Smooth muscle cell (in vitro differentiated cells): ENCODE measurements around the gene IRF9. TPM values are rescaled to one million over a fixed set of nuclear protein-coding genes. Genes with fewer than 3 reads are reported as not detected.

ENCODE experiments used
- DNase-seq: peaks from one replicate; lab custom pipeline; 2025; ENCODE audit not compliant: unreplicated experiment; lab: John Stamatoyannopoulos, UW
- H2AFZ ChIP-seq: fragments of 200-600 bp; sonication (generic); 2 replicates; pipeline ENCODE4 v1.6.0; 2016; ENCODE audit warnings: antibody characterized with exemption, low read depth, mild to moderate bottlenecking
- H3F3A ChIP-seq: fragments of 200-600 bp; sonication (generic); 2 replicates; pipeline ENCODE4 v1.6.0; 2017; ENCODE audit warnings: antibody characterized with exemption, low read depth
- H3K27ac ChIP-seq: fragments of 200-600 bp; sonication (generic); 2 replicates; pipeline ENCODE4 v1.5.1; 2016; ENCODE audit warnings: low read depth, mild to moderate bottlenecking
- H3K27me3 ChIP-seq: fragments of 200-600 bp; sonication (generic); 2 replicates; pipeline ENCODE4 v1.6.1; 2016; ENCODE audit warnings: low read depth, mild to moderate bottlenecking
- H3K36me3 ChIP-seq: fragments of 200-600 bp; sonication (generic); 2 replicates; pipeline ENCODE4 v1.5.1; 2016; ENCODE audit warnings: low read depth
- H3K4me1 ChIP-seq: fragments of 200-600 bp; sonication (generic); 2 replicates; pipeline ENCODE4 v1.5.1; 2016; ENCODE audit warnings: low read depth
- H3K4me2 ChIP-seq: fragments of 200-600 bp; sonication (generic); 2 replicates; pipeline ENCODE4 v1.6.0; 2016; ENCODE audit warnings: mild to moderate bottlenecking
- H3K4me3 ChIP-seq: fragments of 200-600 bp; sonication (generic); 2 replicates; pipeline ENCODE4 v1.5.1; 2016; ENCODE audit warnings: mild to moderate bottlenecking
- H3K79me2 ChIP-seq: fragments of 200-600 bp; sonication (generic); 2 replicates; pipeline ENCODE4 v1.6.0; 2016; ENCODE audit warnings: low read depth, mild to moderate bottlenecking
- H3K9ac ChIP-seq: fragments of 200-600 bp; sonication (generic); 2 replicates; pipeline ENCODE4 v1.6.0; 2016; ENCODE audit warnings: low read depth
- H3K9me3 ChIP-seq: fragments of 200-600 bp; sonication (generic); replicated peaks from 2 replicates; pipeline ENCODE4 v1.5.1; 2016; ENCODE audit warnings: low read depth
- H4K20me1 ChIP-seq: fragments of 200-600 bp; sonication (generic); 2 replicates; pipeline ENCODE4 v1.6.0; 2016; ENCODE audit warnings: low read depth
- WGBS: methylation state at CpG from one replicate; pipeline ENCODE4 v1.1.7; 2016; ENCODE audit warnings: low lambda C conversion rate; 5-methylcytosine and 5-hydroxymethylcytosine counted together
- microRNA-seq: library from miRNA; unstranded; fragments of <30 nt; microRNA quantifications from one replicate; pipeline ENCODE4, GENCODE V29; 2016; ENCODE audit warnings: borderline number of aligned reads
- polyA plus RNA-seq: library from polyadenylated mRNA; unstranded; fragments of >200 nt; fragmentation: Nextera tagmentation; extraction: Ambion mirVana; gene quantifications from 2 replicates; pipeline ENCODE4 v1.2.1, GENCODE V29; 2016
- small RNA-seq: library from RNA; depleted of rRNA; stranded (forward); fragments of <200 nt; gene quantifications from one replicate; pipeline ENCODE3, GENCODE V24; 2014
- total RNA-seq: library from RNA; depleted of rRNA; stranded (reverse); fragments of >200 nt; gene quantifications from 2 replicates; pipeline ENCODE4 v1.2.3, GENCODE V29; 2014
- TF ChIP-seq, protein P1 (sequence below): fragments of 200-600 bp; sonication (generic); IDR thresholded peaks from 2 replicates; pipeline ENCODE4 v1.5.1; 2017; ENCODE audit warnings: borderline replicate concordance, mild to moderate bottlenecking, antibody characterized with exemption; ENCODE audit not compliant: insufficient read depth, poor library complexity, severe bottlenecking

The IRF9 gene
- total and polyA plus RNA-seq, 2 experiments from 2014 or later = 42.0 to 42.7 TPM

DNA sequence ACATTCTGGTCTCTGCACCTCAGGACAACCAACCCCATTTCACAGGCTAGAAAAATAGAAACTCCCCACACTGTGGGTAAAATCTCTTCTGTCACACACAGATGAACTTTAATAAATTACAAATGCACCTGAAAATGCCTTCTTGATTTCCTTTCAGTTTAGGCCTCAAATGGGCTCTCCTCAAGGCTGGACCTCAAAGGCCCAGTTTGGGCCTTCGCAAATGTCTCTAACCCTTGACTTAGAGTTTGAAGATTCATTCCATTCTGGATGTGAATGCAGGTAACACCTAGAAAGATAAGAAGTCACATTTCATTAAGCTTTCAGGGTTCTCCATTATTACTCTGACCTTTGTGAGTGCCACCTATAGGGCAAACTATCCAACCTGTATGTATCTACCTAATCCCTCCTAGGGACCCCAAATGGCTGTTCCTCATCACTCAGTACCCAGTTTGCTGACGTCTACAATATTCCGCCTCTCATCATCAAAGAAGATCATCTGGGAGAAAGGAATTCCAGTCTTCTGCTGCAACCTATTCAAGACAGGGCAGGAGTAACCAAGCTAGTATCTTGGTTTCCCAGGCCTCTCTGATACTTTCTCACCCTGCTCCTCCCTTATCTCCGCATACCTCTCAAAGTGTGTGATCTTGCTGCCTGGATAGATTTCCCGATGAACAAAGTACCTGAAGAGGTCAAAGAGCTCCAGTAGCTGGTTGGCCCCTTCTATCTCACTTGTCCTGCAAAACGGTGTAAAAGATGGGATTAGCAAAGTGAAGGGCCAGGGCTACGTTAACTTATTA, 53.0 kb downstream of the IRF9 start:
- 95% methylated on average over 7 of the region's 7 CpGs for WGBS
- Histone ChIP-seq H3K9ac (peak overlapping the region; percentile 73), H3K4me1 (peaks cover 3% of the 10 kb centered on the region), H3K79me2 (peaks cover 6% of the 10 kb centered on the region), H3K4me3 (peak overlapping the region; percentile 56), H3K4me2 (peak overlapping the region; percentile 93), H4K20me1 (no peaks in the 10 kb centered on the region), H3K27me3 (no peaks in the 10 kb centered on the region), H3K9me3 (no peaks in the 10 kb centered on the region), H3K27ac (peak overlapping the region; percentile 99), H3F3A (peaks cover 4% of the 10 kb centered on the region), H2AFZ (peak overlapping the region; percentile 20), H3K36me3 (no peaks in the 10 kb centered on the region)
- TF ChIP-seq, protein P1, sequence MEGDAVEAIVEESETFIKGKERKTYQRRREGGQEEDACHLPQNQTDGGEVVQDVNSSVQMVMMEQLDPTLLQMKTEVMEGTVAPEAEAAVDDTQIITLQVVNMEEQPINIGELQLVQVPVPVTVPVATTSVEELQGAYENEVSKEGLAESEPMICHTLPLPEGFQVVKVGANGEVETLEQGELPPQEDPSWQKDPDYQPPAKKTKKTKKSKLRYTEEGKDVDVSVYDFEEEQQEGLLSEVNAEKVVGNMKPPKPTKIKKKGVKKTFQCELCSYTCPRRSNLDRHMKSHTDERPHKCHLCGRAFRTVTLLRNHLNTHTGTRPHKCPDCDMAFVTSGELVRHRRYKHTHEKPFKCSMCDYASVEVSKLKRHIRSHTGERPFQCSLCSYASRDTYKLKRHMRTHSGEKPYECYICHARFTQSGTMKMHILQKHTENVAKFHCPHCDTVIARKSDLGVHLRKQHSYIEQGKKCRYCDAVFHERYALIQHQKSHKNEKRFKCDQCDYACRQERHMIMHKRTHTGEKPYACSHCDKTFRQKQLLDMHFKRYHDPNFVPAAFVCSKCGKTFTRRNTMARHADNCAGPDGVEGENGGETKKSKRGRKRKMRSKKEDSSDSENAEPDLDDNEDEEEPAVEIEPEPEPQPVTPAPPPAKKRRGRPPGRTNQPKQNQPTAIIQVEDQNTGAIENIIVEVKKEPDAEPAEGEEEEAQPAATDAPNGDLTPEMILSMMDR = no peak
- DNase-seq = no peak

GRCh38 chr14:24215495-24216344, 54.7 kb downstream of the IRF9 start, which contains the start of gene MDP1:
Gene MDP1, minus strand, starts transcription at chr14:24216066. Its CDS starts 111 bp downstream, at chr14:24215955.
- TF ChIP-seq, protein P1 = peak; percentile 44
- 2% methylated on average over 39 of the region's 40 CpGs for WGBS

More at GRCh38 chr14:24215495-24216344, 54.7 kb downstream of the IRF9 start, which contains the start of gene MDP1:
- Histone ChIP-seq H3K9me3 (no peaks in the 10 kb centered on the region), H3F3A (peaks cover 4% of the 10 kb centered on the region), H3K36me3 (no peaks in the 10 kb centered on the region), H3K9ac (peak within 1 kb of the TSS; percentile 72), H3K79me2 (peaks cover 19% of the 10 kb centered on the region), H3K4me3 (peak within 1 kb of the TSS; percentile 69), H3K4me2 (peak within 1 kb of the TSS; percentile 87), H3K4me1 (peaks cover 3% of the 10 kb centered on the region), H3K27me3 (no peaks in the 10 kb centered on the region), H3K27ac (peak within 1 kb of the TSS; percentile 64), H4K20me1 (no peaks in the 10 kb centered on the region), H2AFZ (peak within 1 kb of the TSS; percentile 60)
- peak; percentile 34 for DNase-seq

Small RNA genes lying within 50 kb of the gene (microRNA-seq; reads per million reads assigned to microRNA genes)
- not detected for gene MIR7703

Small RNA genes lying within 50 kb of the gene (small RNA-seq; reads per million reads assigned to genes)
- gene AL136295.4 = 0.11 reads per million
- 0.87 reads per million, percentile 27 among the genes with 10 or more reads in this experiment for gene CHMP4A
- gene IPO4 = 0.42 reads per million, percentile 13 among the genes with 10 or more reads in this experiment
- gene IRF9 = 0.82 reads per million, percentile 26 among the genes with 10 or more reads in this experiment
- gene MDP1 = not detected
- gene RNA5SP383 = 0.21 reads per million

Other genes with a start within 250 kb of the IRF9 start
Only the 30 nearest of the 32 such genes appear.
- 8.2 and 10.6 TPM in 2 replicates for gene DHRS4L2, start 172.3 kb upstream of the IRF9 start, total RNA-seq
- gene DHRS4L2, start 172.3 kb upstream of the IRF9 start, polyA plus RNA-seq = 21.5 and 26.0 TPM in 2 replicates
- 0.04 TPM in 1 of 2 replicates, not detected in the other for gene CARMIL3, start 109.3 kb upstream of the IRF9 start, total RNA-seq
- gene CARMIL3, start 109.3 kb upstream of the IRF9 start, polyA plus RNA-seq = 0.11 TPM in 1 of 2 replicates, not detected in the other
- gene CPNE6, start 89.7 kb upstream of the IRF9 start, total RNA-seq = not detected in 2 replicates
- not detected in 2 replicates for gene CPNE6, start 89.7 kb upstream of the IRF9 start, polyA plus RNA-seq
- 21.5 and 25.6 TPM in 2 replicates for gene PCK2, start 67.0 kb upstream of the IRF9 start, total RNA-seq
- gene PCK2, start 67.0 kb upstream of the IRF9 start, polyA plus RNA-seq = 40.4 and 46.1 TPM in 2 replicates
- 43.6 and 46.1 TPM in 2 replicates for gene DCAF11, start 46.5 kb upstream of the IRF9 start, total RNA-seq
- 31.8 and 39.3 TPM in 2 replicates for gene DCAF11, start 46.5 kb upstream of the IRF9 start, polyA plus RNA-seq
- 0.18 and 1.9 TPM in 2 replicates for gene NRL, start 46.3 kb upstream of the IRF9 start, total RNA-seq
- 1.3 and 2.6 TPM in 2 replicates for gene NRL, start 46.3 kb upstream of the IRF9 start, polyA plus RNA-seq
- gene FITM1, start 30.6 kb upstream of the IRF9 start, total RNA-seq = 2.7 TPM in 1 of 2 replicates, not detected in the other
- gene FITM1, start 30.6 kb upstream of the IRF9 start, polyA plus RNA-seq = 0.31 and 1.1 TPM in 2 replicates
- gene PSME1, start 25.1 kb upstream of the IRF9 start, total RNA-seq = 41.4 and 49.4 TPM in 2 replicates
- 94.1 and 114 TPM in 2 replicates for gene PSME1, start 25.1 kb upstream of the IRF9 start, polyA plus RNA-seq
- 6.3 and 13.0 TPM in 2 replicates for gene EMC9, start 19.7 kb upstream of the IRF9 start, total RNA-seq
- gene EMC9, start 19.7 kb upstream of the IRF9 start, polyA plus RNA-seq = 11.9 and 16.9 TPM in 2 replicates
- gene PSME2, start 14.7 kb upstream of the IRF9 start, total RNA-seq = 40.7 and 53.2 TPM in 2 replicates
- 164 and 166 TPM in 2 replicates for gene PSME2, start 14.7 kb upstream of the IRF9 start, polyA plus RNA-seq
- 39.3 and 74.8 TPM in 2 replicates for gene RNF31, start 13.8 kb upstream of the IRF9 start, total RNA-seq
- gene RNF31, start 13.8 kb upstream of the IRF9 start, polyA plus RNA-seq = 23.3 and 25.4 TPM in 2 replicates
- 5.7 and 9.3 TPM in 2 replicates for gene REC8, start 10.8 kb downstream of the IRF9 start, total RNA-seq
- 16.8 and 26.7 TPM in 2 replicates for gene REC8, start 10.8 kb downstream of the IRF9 start, polyA plus RNA-seq
- 14.7 and 82.6 TPM in 2 replicates for gene IPO4, start 27.6 kb downstream of the IRF9 start, total RNA-seq
- gene IPO4, start 27.6 kb downstream of the IRF9 start, polyA plus RNA-seq = 20.5 and 26.6 TPM in 2 replicates
- gene TM9SF1, start 34.2 kb downstream of the IRF9 start, total RNA-seq = 66.6 and 72.1 TPM in 2 replicates
- 86.5 and 95.8 TPM in 2 replicates for gene TM9SF1, start 34.2 kb downstream of the IRF9 start, polyA plus RNA-seq
- gene TSSK4, start 44.4 kb downstream of the IRF9 start, total RNA-seq = 0.85 TPM in 1 of 2 replicates, not detected in the other
- gene TSSK4, start 44.4 kb downstream of the IRF9 start, polyA plus RNA-seq = 0.89 and 1.3 TPM in 2 replicates
- gene CHMP4A, start 52.2 kb downstream of the IRF9 start, total RNA-seq = 29.7 and 32.5 TPM in 2 replicates
- 46.8 and 63.9 TPM in 2 replicates for gene CHMP4A, start 52.2 kb downstream of the IRF9 start, polyA plus RNA-seq
- 31.0 and 33.0 TPM in 2 replicates for gene MDP1, start 54.8 kb downstream of the IRF9 start, total RNA-seq
- gene MDP1, start 54.8 kb downstream of the IRF9 start, polyA plus RNA-seq = 36.8 and 42.3 TPM in 2 replicates
- gene NEDD8, start 71.1 kb downstream of the IRF9 start, total RNA-seq = 209 and 211 TPM in 2 replicates
- 375 and 432 TPM in 2 replicates for gene NEDD8, start 71.1 kb downstream of the IRF9 start, polyA plus RNA-seq
- 38.8 and 65.0 TPM in 2 replicates for gene GMPR2, start 71.7 kb downstream of the IRF9 start, total RNA-seq
- gene GMPR2, start 71.7 kb downstream of the IRF9 start, polyA plus RNA-seq = 43.4 and 55.9 TPM in 2 replicates
- gene TINF2, start 81.4 kb downstream of the IRF9 start, total RNA-seq = 27.9 and 38.8 TPM in 2 replicates
- 43.6 and 52.5 TPM in 2 replicates for gene TINF2, start 81.4 kb downstream of the IRF9 start, polyA plus RNA-seq
- 4.1 and 13.6 TPM in 2 replicates for gene TGM1, start 101.9 kb downstream of the IRF9 start, total RNA-seq
- gene TGM1, start 101.9 kb downstream of the IRF9 start, polyA plus RNA-seq = 1.6 and 7.7 TPM in 2 replicates
- gene RABGGTA, start 110.3 kb downstream of the IRF9 start, total RNA-seq = 15.4 and 18.5 TPM in 2 replicates
- gene RABGGTA, start 110.3 kb downstream of the IRF9 start, polyA plus RNA-seq = 33.4 and 38.2 TPM in 2 replicates
- gene DHRS1, start 138.5 kb downstream of the IRF9 start, total RNA-seq = 22.5 and 23.3 TPM in 2 replicates
- gene DHRS1, start 138.5 kb downstream of the IRF9 start, polyA plus RNA-seq = 25.2 and 27.4 TPM in 2 replicates
- 9.3 and 11.2 TPM in 2 replicates for gene NOP9, start 138.6 kb downstream of the IRF9 start, total RNA-seq
- gene NOP9, start 138.6 kb downstream of the IRF9 start, polyA plus RNA-seq = 2.7 and 3.3 TPM in 2 replicates
- not detected in 2 replicates for gene CIDEB, start 146.7 kb downstream of the IRF9 start, total RNA-seq
- gene CIDEB, start 146.7 kb downstream of the IRF9 start, polyA plus RNA-seq = 0.58 TPM in 1 of 2 replicates, not detected in the other
- 2.8 and 6.9 TPM in 2 replicates for gene LTB4R2, start 148.9 kb downstream of the IRF9 start, total RNA-seq
- gene LTB4R2, start 148.9 kb downstream of the IRF9 start, polyA plus RNA-seq = 0.70 and 2.4 TPM in 2 replicates
- gene LTB4R, start 150.2 kb downstream of the IRF9 start, total RNA-seq = 2.7 and 2.8 TPM in 2 replicates
- gene LTB4R, start 150.2 kb downstream of the IRF9 start, polyA plus RNA-seq = 1.6 and 3.2 TPM in 2 replicates
- 0.13 and 0.45 TPM in 2 replicates for gene ADCY4, start 173.8 kb downstream of the IRF9 start, total RNA-seq
- gene ADCY4, start 173.8 kb downstream of the IRF9 start, polyA plus RNA-seq = 0.66 TPM in 1 of 2 replicates, not detected in the other
- 1.3 and 1.6 TPM in 2 replicates for gene RIPK3, start 178.7 kb downstream of the IRF9 start, total RNA-seq
- gene RIPK3, start 178.7 kb downstream of the IRF9 start, polyA plus RNA-seq = 1.2 TPM in 1 of 2 replicates, not detected in the other
- gene NFATC4, start 206.9 kb downstream of the IRF9 start, total RNA-seq = 40.1 and 44.6 TPM in 2 replicates
- gene NFATC4, start 206.9 kb downstream of the IRF9 start, polyA plus RNA-seq = 84.7 and 93.3 TPM in 2 replicates